ENCODE measurements around the gene MKX.
"Not testable (repeated sequence)": the region's sequence is repeated elsewhere in the genome, so short reads cannot be mapped to it uniquely, and the experiment has no call there.

Gene MKX

DNA sequence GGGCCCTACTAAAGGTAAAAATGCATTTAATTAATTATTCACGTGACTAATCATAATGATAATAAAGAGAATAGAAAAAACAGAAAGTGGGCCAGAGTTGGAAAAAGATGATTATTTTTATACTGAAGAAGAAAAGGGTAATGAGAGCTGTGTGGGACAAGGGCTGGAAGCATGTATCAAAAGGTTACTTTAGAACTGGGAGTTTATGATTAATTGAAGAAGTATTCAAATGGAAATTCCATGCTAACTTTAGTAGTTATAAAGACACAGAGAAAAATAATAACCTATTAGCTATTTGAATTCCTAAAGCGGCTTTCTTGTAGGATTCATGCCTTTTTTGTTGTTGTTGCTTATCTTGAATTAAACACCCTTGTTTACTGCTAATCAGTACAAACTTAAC is 49.9 kb downstream of the MKX start:
- Histone ChIP-seq H3K4me3 (ENCODE audit: low read length in 2 of 2) (no peak overlapping the region), H3K9me3 (ENCODE audit: control insufficient read depth in 2 of 2, low read length in 2 of 2) (no peaks in the 10 kb centered on the region), H3K36me3 (ENCODE audit: control insufficient read depth in 2 of 2, insufficient read depth in 2 of 2, low read length in 2 of 2) (no peaks in the 10 kb centered on the region), H3K4me1 (ENCODE audit: control insufficient read depth, insufficient read depth, low read length) (peaks cover 19% of the 10 kb centered on the region), H3K27ac (ENCODE audit: low read length) (no peak overlapping the region), H3K9ac (ENCODE audit: low read length in 2 of 2) (no peak overlapping the region), H3K27me3 (ENCODE audit: control insufficient read depth in 1 of 2, insufficient read depth in 2 of 2, low read length in 2 of 2) (no peaks in the 10 kb centered on the region)

GRCh38 chr10:27695088-27695487 is 50.5 kb downstream of the MKX start:
- Histone ChIP-seq H3K27ac (ENCODE audit: low read length) (no peak overlapping the region), H3K27me3 (ENCODE audit: control insufficient read depth in 1 of 2, insufficient read depth in 2 of 2, low read length in 2 of 2) (no peaks in the 10 kb centered on the region), H3K36me3 (ENCODE audit: control insufficient read depth in 2 of 2, insufficient read depth in 2 of 2, low read length in 2 of 2) (no peaks in the 10 kb centered on the region), H3K9me3 (ENCODE audit: control insufficient read depth in 2 of 2, low read length in 2 of 2) (no peaks in the 10 kb centered on the region), H3K9ac (ENCODE audit: low read length in 2 of 2) (no peak overlapping the region), H3K4me1 (ENCODE audit: control insufficient read depth, insufficient read depth, low read length) (peaks cover 19% of the 10 kb centered on the region), H3K4me3 (ENCODE audit: low read length in 2 of 2) (no peak overlapping the region)

DNA sequence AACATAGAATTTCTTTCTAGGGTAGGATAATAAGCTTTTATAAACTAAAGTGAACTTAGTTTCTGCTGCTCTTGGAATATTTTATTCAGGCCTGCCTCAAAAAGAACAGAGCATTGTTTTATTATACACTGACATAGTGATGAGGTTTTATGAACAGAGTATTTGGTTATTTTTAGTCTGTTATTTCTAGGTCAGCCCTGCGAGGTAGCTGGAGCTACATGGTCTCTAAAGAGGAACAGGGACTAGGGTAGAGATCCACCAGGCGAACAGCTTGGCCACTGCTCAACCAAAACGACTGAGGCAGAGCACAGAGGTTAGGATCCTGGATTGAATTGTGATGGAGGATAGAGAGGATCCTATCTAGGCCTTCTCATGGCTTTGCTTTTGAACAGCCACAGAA is 53.0 kb downstream of the MKX start:
- no peak overlapping the region for H3K9ac ChIP-seq (ENCODE audit: low read length in 2 of 2)
- H3K27ac ChIP-seq (ENCODE audit: low read length): peak overlapping the region; percentile 70
- H3K4me1 ChIP-seq (ENCODE audit: control insufficient read depth, insufficient read depth, low read length): peaks cover 18% of the 10 kb centered on the region
- H3K27me3 ChIP-seq (ENCODE audit: control insufficient read depth in 1 of 2, insufficient read depth in 2 of 2, low read length in 2 of 2): no peaks in the 10 kb centered on the region
- H3K36me3 ChIP-seq (ENCODE audit: control insufficient read depth in 2 of 2, insufficient read depth in 2 of 2, low read length in 2 of 2): no peaks in the 10 kb centered on the region
- no peak overlapping the region for H3K4me3 ChIP-seq (ENCODE audit: low read length in 2 of 2)
- H3K9me3 ChIP-seq (ENCODE audit: control insufficient read depth in 2 of 2, low read length in 2 of 2): no peaks in the 10 kb centered on the region

DNA sequence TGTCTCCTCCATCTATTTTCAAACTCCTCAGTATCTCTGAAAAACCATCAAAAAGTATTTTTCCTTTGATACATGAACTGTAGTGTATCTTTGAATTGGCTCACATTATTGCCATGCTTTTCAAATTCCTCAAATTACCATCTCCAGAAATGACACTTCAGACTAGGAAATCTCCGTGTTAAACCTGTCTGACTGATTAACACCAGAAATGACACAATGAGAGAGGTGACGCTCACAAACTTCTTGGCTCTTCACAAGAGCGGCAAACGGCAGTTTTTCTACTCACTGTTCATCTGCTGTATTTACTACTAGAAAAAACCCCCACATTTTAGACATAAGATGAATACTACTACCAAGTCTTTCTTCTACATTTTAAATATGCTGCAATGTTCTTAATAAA is 56.6 kb downstream of the MKX start:
- peaks cover 14% of the 10 kb centered on the region for H3K4me1 ChIP-seq (ENCODE audit: control insufficient read depth, insufficient read depth, low read length)

DNA sequence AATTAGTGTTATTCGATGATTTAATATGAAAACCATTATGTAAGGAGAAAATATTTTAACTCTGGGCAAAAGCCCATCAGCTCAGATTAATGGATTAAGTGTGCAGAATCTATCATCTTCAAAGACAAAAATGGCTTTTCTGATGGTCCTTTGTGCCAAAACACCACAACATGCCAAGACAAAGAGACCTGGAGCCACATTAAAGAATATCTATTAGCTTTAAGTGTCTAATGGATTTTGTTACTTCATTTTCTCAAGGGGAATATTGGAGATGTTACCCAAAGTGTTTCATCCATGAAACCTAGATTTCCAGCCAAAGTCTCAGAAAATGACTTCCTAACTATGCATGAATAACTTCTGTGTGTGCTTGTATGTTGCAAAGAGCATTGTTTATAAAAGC is 57.3 kb downstream of the MKX start:
- H3K27me3 ChIP-seq (ENCODE audit: control insufficient read depth in 1 of 2, insufficient read depth in 2 of 2, low read length in 2 of 2): no peaks in the 10 kb centered on the region
- no peaks in the 10 kb centered on the region for H3K36me3 ChIP-seq (ENCODE audit: control insufficient read depth in 2 of 2, insufficient read depth in 2 of 2, low read length in 2 of 2)
- H3K27ac ChIP-seq (ENCODE audit: low read length): no peak overlapping the region
- no peak overlapping the region for H3K9ac ChIP-seq (ENCODE audit: low read length in 2 of 2)
- no peaks in the 10 kb centered on the region for H3K9me3 ChIP-seq (ENCODE audit: control insufficient read depth in 2 of 2, low read length in 2 of 2)
- peaks cover 20% of the 10 kb centered on the region for H3K4me1 ChIP-seq (ENCODE audit: control insufficient read depth, insufficient read depth, low read length)
- H3K4me3 ChIP-seq (ENCODE audit: low read length in 2 of 2): no peak overlapping the region

More for the DNA sequence above, 56.6 kb downstream of the MKX start:
- H3K27ac ChIP-seq (ENCODE audit: low read length): no peak overlapping the region
- no peaks in the 10 kb centered on the region for H3K9me3 ChIP-seq (ENCODE audit: control insufficient read depth in 2 of 2, low read length in 2 of 2)
- H3K9ac ChIP-seq (ENCODE audit: low read length in 2 of 2): no peak overlapping the region
- H3K4me3 ChIP-seq (ENCODE audit: low read length in 2 of 2): no peak overlapping the region
- H3K27me3 ChIP-seq (ENCODE audit: control insufficient read depth in 1 of 2, insufficient read depth in 2 of 2, low read length in 2 of 2): no peaks in the 10 kb centered on the region
- no peaks in the 10 kb centered on the region for H3K36me3 ChIP-seq (ENCODE audit: control insufficient read depth in 2 of 2, insufficient read depth in 2 of 2, low read length in 2 of 2)

- Histone ChIP-seq H3K9me3 (ENCODE audit: control insufficient read depth in 2 of 2, low read length in 2 of 2) (no peaks in the 10 kb centered on the region), H3K36me3 (ENCODE audit: control insufficient read depth in 2 of 2, insufficient read depth in 2 of 2, low read length in 2 of 2) (no peaks in the 10 kb centered on the region), H3K4me3 (ENCODE audit: low read length in 2 of 2) (no peak overlapping the region), H3K4me1 (ENCODE audit: control insufficient read depth, insufficient read depth, low read length) (peaks cover 21% of the 10 kb centered on the region), H3K9ac (ENCODE audit: low read length in 2 of 2) (no peak overlapping the region), H3K27me3 (ENCODE audit: control insufficient read depth in 1 of 2, insufficient read depth in 2 of 2, low read length in 2 of 2) (no peaks in the 10 kb centered on the region), H3K27ac (ENCODE audit: low read length) (no peak overlapping the region)
Measured at GRCh38 chr10:27687743-27688142, 57.9 kb downstream of the MKX start.

GRCh38 chr10:27687326-27687725 is 58.3 kb downstream of the MKX start:
- no peak overlapping the region for H3K4me3 ChIP-seq (ENCODE audit: low read length in 2 of 2)

DNA sequence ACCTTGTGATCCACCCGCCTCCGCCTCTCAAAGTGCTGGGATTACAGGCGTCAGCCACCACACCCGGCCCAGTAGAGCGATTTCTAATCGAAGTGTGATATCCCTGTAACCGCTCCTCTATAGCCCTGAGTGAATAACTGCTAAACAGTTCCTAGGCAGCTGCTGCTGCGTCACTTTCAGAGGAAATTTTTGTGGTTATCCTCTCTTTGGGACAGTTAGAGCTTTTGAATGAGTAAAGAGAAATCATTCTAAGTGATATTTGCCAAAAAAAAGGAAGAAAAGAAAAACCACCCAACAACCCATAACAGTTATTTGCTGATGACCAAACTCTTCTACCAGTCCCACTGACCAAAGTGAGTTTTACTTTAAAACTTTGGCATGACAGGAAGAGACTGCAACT is 59.9 kb downstream of the MKX start:
- H3K27me3 ChIP-seq (ENCODE audit: control insufficient read depth in 1 of 2, insufficient read depth in 2 of 2, low read length in 2 of 2): no peaks in the 10 kb centered on the region
- H3K9ac ChIP-seq (ENCODE audit: low read length in 2 of 2): no peak overlapping the region
- no peak overlapping the region for H3K4me3 ChIP-seq (ENCODE audit: low read length in 2 of 2)
- no peaks in the 10 kb centered on the region for H3K36me3 ChIP-seq (ENCODE audit: control insufficient read depth in 2 of 2, insufficient read depth in 2 of 2, low read length in 2 of 2)
- H3K27ac ChIP-seq (ENCODE audit: low read length): no peak overlapping the region
- H3K9me3 ChIP-seq (ENCODE audit: control insufficient read depth in 2 of 2, low read length in 2 of 2): no peaks in the 10 kb centered on the region
- H3K4me1 ChIP-seq (ENCODE audit: control insufficient read depth, insufficient read depth, low read length): peaks cover 24% of the 10 kb centered on the region

More at GRCh38 chr10:27687326-27687725, 58.3 kb downstream of the MKX start:
- Histone ChIP-seq H3K27ac (ENCODE audit: low read length) (no peak overlapping the region), H3K9me3 (ENCODE audit: control insufficient read depth in 2 of 2, low read length in 2 of 2) (no peaks in the 10 kb centered on the region), H3K36me3 (ENCODE audit: control insufficient read depth in 2 of 2, insufficient read depth in 2 of 2, low read length in 2 of 2) (no peaks in the 10 kb centered on the region), H3K27me3 (ENCODE audit: control insufficient read depth in 1 of 2, insufficient read depth in 2 of 2, low read length in 2 of 2) (no peaks in the 10 kb centered on the region), H3K4me1 (ENCODE audit: control insufficient read depth, insufficient read depth, low read length) (peaks cover 20% of the 10 kb centered on the region), H3K9ac (ENCODE audit: low read length in 2 of 2) (no peak overlapping the region)

- no peaks in the 10 kb centered on the region for H3K9me3 ChIP-seq (ENCODE audit: control insufficient read depth in 2 of 2, low read length in 2 of 2)
- no peak overlapping the region for H3K4me3 ChIP-seq (ENCODE audit: low read length in 2 of 2)
- H3K27me3 ChIP-seq (ENCODE audit: control insufficient read depth in 1 of 2, insufficient read depth in 2 of 2, low read length in 2 of 2): no peaks in the 10 kb centered on the region
- no peak overlapping the region for H3K9ac ChIP-seq (ENCODE audit: low read length in 2 of 2)
- no peak overlapping the region for H3K27ac ChIP-seq (ENCODE audit: low read length)
- H3K36me3 ChIP-seq (ENCODE audit: control insufficient read depth in 2 of 2, insufficient read depth in 2 of 2, low read length in 2 of 2): no peaks in the 10 kb centered on the region
- H3K4me1 ChIP-seq (ENCODE audit: control insufficient read depth, insufficient read depth, low read length): peaks cover 43% of the 10 kb centered on the region
Measured at GRCh38 chr10:27683226-27683625, 62.4 kb downstream of the MKX start.

DNA sequence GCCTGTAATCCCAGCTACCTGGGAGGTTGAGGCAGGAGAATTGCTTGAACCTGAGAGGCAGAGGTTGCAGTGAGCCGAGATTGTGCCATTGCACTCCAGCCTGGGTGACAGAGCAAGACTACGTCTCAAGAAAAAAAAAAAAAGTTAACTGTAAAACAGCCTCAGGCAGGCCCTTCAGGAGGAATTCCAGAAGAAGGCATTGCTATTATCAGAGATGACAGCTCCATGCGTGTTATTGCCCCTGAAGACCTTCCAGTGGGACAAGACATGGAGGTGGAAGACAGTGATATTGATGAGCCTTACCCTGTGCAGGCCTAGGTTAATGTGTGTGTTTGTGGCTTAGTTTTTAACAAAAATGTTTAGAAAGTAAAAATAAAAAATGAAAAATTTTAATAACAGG is 63.8 kb downstream of the MKX start:
- peaks cover 36% of the 10 kb centered on the region for H3K4me1 ChIP-seq (ENCODE audit: control insufficient read depth, insufficient read depth, low read length)
- H3K9ac ChIP-seq (ENCODE audit: low read length in 2 of 2); H3K27ac ChIP-seq (ENCODE audit: low read length): not testable (repeated sequence)

GRCh38 chr10:27680691-27681605 is 64.7 kb downstream of the MKX start:
- no peak overlapping the region for H3K4me3 ChIP-seq (ENCODE audit: low read length in 2 of 2)
- H3K9me3 ChIP-seq (ENCODE audit: control insufficient read depth in 2 of 2, low read length in 2 of 2): no peaks in the 10 kb centered on the region
- no peak overlapping the region for H3K9ac ChIP-seq (ENCODE audit: low read length in 2 of 2)
- no peak overlapping the region for H3K27ac ChIP-seq (ENCODE audit: low read length)
- H3K27me3 ChIP-seq (ENCODE audit: control insufficient read depth in 1 of 2, insufficient read depth in 2 of 2, low read length in 2 of 2): no peaks in the 10 kb centered on the region
- H3K36me3 ChIP-seq (ENCODE audit: control insufficient read depth in 2 of 2, insufficient read depth in 2 of 2, low read length in 2 of 2): no peaks in the 10 kb centered on the region
- H3K4me1 ChIP-seq (ENCODE audit: control insufficient read depth, insufficient read depth, low read length): peaks cover 36% of the 10 kb centered on the region

More for the DNA sequence above, 63.8 kb downstream of the MKX start:
- H3K4me3 ChIP-seq (ENCODE audit: low read length in 2 of 2); H3K27me3 ChIP-seq (ENCODE audit: control insufficient read depth in 1 of 2, insufficient read depth in 2 of 2, low read length in 2 of 2); H3K36me3 ChIP-seq (ENCODE audit: control insufficient read depth in 2 of 2, insufficient read depth in 2 of 2, low read length in 2 of 2); H3K9me3 ChIP-seq (ENCODE audit: control insufficient read depth in 2 of 2, low read length in 2 of 2): not testable (repeated sequence)

Data from stomach smooth muscle (tissue), 2 donors.